GM18909 (cell line): Measurements from ENCODE around the gene PANK1.

Source experiments
- ATAC-seq: cut with Tn5 transposase; IDR thresholded peaks from one replicate; pipeline ENCODE4 v1.9.1; 2021; ENCODE audit warnings: mild to moderate bottlenecking; ENCODE audit not compliant: unreplicated experiment, poor library complexity

Gene PANK1

DNA sequence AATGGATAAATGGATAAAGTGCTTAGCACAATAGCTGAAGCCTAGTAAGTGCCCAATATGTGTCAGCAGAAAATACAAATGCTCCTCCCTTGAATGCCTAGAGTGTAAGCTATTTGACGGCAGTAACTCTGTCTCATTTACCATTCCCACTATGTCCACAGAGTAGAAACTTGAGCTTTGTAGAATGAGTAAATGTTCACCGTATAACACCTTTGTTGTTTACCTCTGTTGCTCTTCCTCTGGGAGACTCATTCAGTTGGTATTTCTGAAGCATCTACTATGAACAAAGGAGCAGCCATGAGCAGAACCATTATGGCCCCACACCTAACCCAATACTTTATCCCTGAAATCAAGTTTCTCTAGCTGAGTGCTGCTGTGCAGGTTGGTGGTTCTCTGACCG lies 101.2 kb downstream of the PANK1 start:
- ATAC-seq: no peak

DNA sequence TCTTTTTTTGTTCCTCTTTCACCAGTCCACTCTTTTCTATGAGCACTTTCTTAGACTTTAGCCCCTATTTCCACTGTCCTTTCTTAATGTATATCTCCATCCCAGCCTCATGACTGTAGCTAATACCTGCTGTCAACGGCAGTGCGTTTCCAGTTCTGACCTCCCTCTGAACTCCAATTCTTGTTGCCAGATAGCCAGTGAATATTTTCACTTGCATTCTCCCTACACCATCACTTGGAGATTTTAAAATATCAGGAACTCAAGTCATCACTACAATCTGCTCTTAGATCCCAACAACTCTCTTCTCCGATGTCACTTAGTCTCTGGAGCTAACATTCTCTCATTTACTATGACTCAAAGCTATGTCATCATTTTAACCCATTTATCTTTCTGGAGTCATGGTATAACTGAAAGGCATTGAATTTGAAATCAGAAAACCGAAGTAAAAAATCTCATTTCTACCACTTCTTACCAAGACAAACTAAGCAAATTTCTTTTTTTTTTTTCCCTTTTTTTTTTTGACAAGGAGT lies 104.6 kb downstream of the PANK1 start:
- no peak for ATAC-seq

DNA sequence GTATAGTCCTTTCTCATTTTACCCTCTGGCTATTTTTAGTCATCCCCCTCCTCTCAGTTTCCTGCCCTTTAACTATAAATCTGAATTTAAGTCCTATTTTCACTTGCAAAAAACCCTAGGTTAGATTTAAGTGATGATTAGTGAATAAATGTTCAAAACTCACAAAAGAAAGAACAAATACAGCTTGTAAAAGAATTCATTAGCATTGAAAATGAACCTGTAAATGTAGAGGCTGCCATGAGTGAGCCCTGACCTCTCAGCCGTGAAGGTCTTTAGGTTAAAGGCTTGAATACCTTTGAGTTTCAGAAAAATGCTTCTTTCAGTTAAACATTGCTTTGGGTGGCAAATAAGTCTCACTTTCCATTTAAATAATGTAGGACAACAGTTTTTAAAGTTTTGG lies 107.7 kb downstream of the PANK1 start:
- ATAC-seq: no peak

DNA sequence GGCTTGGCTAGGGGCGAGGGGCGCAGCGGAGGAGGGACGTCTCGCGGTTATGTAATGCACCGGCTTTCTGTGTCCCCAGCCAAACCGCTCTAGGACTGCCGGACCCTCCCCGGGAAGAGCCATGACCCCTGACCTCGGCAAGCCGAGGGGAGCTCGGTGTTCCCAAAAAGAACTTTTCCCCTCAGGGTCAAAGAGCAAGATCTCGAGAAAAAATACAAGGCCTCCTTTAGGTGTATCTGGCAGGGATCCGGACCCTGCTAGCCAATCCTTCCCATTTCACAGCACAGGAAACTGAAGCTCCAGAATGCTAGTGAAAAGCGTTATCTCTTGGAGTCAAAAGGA lies 109.1 kb downstream of the PANK1 start:
- no peak for ATAC-seq

DNA sequence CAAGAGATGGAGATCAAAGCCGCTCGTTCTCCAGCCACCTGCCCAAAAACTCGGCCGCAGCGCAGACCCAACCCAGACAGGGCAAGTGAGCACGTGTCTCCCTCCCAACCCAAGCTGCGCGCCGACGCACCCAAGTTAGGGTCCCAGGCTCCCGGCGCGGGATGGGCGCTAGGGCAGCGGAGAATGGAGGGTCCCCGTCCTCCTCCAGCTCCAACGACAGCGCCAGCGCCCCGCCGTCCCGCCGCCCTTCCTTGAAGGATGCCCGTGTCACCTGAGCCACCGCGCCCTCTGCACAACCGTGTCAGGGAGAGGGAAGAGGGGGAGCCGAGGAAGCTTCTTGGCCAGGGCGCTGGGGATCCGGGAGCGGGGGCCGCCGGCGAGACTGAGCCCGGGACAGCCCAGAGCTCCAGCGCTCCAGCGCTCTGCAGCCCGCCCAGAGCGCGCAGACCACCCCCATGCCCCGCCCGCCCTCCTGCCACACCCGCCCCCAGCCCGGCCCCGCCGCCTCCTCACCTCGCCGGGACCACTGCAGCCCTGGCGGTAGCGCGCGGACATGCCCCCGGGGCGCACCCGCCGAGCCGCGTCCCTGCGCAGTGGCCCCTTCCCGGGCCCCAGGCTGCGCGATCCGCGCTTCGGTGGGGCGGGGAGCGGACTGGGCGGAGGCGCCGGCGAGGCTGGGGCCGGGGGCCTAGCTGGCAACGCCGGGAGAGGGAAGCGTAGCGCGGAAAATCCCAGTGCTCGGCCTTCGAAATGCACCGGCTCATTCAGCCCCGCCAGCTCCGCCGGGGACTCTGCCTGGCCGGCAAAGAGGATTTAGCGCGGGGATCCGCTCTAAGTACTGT lies 109.7 kb downstream of the PANK1 start, which contains the start of gene SLC16A12:
Gene SLC16A12 (minus strand): TSS at position 424 of the 842 bp plus-strand sequence. CDS start 73,016 bp downstream, outside the sequence.
- ATAC-seq: no peak

DNA sequence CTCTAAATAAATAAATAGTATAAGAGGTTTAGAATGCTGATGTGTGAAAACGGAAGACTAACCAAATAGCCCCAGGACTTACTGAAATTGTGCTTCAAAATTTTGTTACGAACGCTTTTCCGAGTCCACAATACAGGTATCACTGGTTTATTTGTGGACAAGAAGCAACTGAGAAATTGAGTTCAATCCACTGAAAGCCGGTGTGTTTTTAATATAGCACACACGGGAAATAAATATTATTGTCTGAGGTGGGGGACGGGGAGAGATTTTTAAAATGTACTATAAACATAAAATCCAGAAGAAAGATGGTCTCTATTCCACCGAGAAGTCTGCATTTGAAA lies 110.2 kb downstream of the PANK1 start:
- ATAC-seq: no peak
